HEK293T (cell line): ENCODE results near the gene PDPK1.

Experiments
- CTCF ChIA-PET: fragments of 350-600 bp; formaldehyde crosslinking; extraction: SDS; loops from one replicate; lab custom pipeline; 2021; ENCODE audit warnings: antibody characterized with exemption, inconsistent platforms; lab: Yijun Ruan, JAX
- POLR2A ChIA-PET: fragments of 350-600 bp; formaldehyde crosslinking; extraction: SDS; loops from one replicate; lab custom pipeline; 2020; ENCODE audit warnings: antibody characterized with exemption, inconsistent platforms; lab: Yijun Ruan, JAX
- DNase-seq: peaks from one replicate; pipeline ENCODE4 v3.0.0; 2012; ENCODE audit warnings: mixed read lengths; ENCODE audit errors: extremely low spot score
- ARNT ChIP-seq: fragments of 450-650 bp; IDR thresholded peaks from 2 replicates; pipeline ENCODE4 v1.6.1; 2017; ENCODE audit warnings: mild to moderate bottlenecking
- BHLHE40 ChIP-seq: fragments of 450-650 bp; IDR thresholded peaks from 2 replicates; pipeline ENCODE4 v1.6.1; 2016; ENCODE audit warnings: mild to moderate bottlenecking, moderate library complexity, borderline replicate concordance
- CTBP1 ChIP-seq: fragments of 450-650 bp; IDR thresholded peaks from 2 replicates; pipeline ENCODE4 v1.6.1; 2016; ENCODE audit warnings: borderline replicate concordance
- ELF4 ChIP-seq: fragments of 450-650 bp; IDR thresholded peaks from 2 replicates; pipeline ENCODE4 v1.6.1; 2017; ENCODE audit warnings: antibody characterized with exemption
- FOXA1 ChIP-seq: fragments of 450-650 bp; IDR thresholded peaks from 2 replicates; pipeline ENCODE4 v1.6.1; 2016; ENCODE audit warnings: mild to moderate bottlenecking
- FOXK2 ChIP-seq: fragments of 450-650 bp; IDR thresholded peaks from 2 replicates; pipeline ENCODE4 v1.6.1; 2016; ENCODE audit warnings: mild to moderate bottlenecking
- FOXM1 ChIP-seq: fragments of 450-650 bp; IDR thresholded peaks from 2 replicates; pipeline ENCODE4 v1.6.1; 2017; ENCODE audit warnings: mild to moderate bottlenecking, borderline replicate concordance
- HDGF ChIP-seq: fragments of 450-650 bp; IDR thresholded peaks from 2 replicates; pipeline ENCODE4 v1.6.1; 2017; ENCODE audit warnings: antibody characterized with exemption, borderline replicate concordance
- L3MBTL2 ChIP-seq: fragments of 450-650 bp; conservative IDR thresholded peaks from 2 replicates; pipeline ENCODE4 v1.6.1; 2016; ENCODE audit warnings: mild to moderate bottlenecking
- LEF1 ChIP-seq: fragments of 450-650 bp; IDR thresholded peaks from 2 replicates; pipeline ENCODE4 v1.6.1; 2017; ENCODE audit warnings: mild to moderate bottlenecking, borderline replicate concordance
- NFRKB ChIP-seq: fragments of 450-650 bp; IDR thresholded peaks from 2 replicates; pipeline ENCODE4 v1.6.1; 2016; ENCODE audit warnings: mild to moderate bottlenecking, moderate library complexity
- SP1 ChIP-seq: fragments of 450-650 bp; IDR thresholded peaks from 2 replicates; pipeline ENCODE4 v1.6.1; 2017
- SUZ12 ChIP-seq: fragments of 450-650 bp; IDR thresholded peaks from 2 replicates; pipeline ENCODE4 v1.6.1; 2016; ENCODE audit warnings: mild to moderate bottlenecking
- TARDBP ChIP-seq: fragments of 450-650 bp; IDR thresholded peaks from 2 replicates; pipeline ENCODE4 v1.6.1; 2016
- ZNF384 ChIP-seq: fragments of 450-650 bp; IDR thresholded peaks from 2 replicates; pipeline ENCODE4 v1.6.1; 2016
- TF ChIP-seq, protein P1 (sequence below): fragments of 450-650 bp; IDR thresholded peaks from 2 replicates; pipeline ENCODE4 v1.6.1; 2016

PDPK1 gene

DNA sequence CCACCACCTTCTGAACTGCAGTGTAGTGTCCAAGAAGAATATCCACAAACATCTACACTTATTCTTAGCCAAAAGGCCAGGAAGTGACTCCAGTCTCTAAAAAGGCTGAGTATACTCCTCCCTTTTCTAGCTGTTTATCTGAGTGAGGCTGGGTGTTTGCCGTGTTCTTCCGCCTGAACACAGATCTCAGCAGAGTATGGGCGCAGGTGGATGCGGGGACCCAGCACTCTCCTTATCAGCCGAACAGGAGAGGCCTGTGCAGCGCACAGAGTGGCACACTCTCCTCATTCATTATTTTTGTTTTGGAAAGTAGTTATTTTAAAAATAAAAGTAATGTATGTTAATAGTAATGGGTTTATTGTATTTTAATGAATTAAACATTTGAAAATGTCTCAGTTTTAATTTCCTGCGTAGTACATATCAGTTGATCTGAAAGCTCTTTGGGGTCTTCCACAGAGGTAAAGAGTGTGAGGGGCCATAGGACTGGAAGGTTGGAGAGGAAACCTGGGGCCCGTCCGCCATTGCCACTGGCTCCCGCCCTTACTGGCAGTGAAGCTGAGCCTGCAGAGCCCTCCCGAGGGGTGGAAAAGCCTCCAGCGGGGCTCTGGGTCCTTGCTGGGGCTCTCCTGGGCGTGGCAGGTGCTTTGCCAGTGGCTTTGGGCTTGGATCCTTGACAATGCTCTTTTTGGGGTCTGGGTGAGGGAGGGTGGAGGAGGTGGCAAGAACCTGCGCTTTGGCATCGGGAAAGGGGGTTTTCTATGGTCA, 53.8 kb downstream of the PDPK1 start:
- ChIA-PET CTCF (no interaction called here), POLR2A (no interaction called here)
- TF ChIP-seq LEF1, result no peak
- TF ChIP-seq BHLHE40, result no peak
- TF ChIP-seq FOXA1, result no peak
- no peak for TF ChIP-seq ZNF384
- no peak for TF ChIP-seq SP1
- TF ChIP-seq FOXM1, result no peak
- TF ChIP-seq NFRKB, result no peak
- TF ChIP-seq L3MBTL2, result no peak
- TF ChIP-seq FOXK2, result no peak
- no peak for TF ChIP-seq ARNT
- TF ChIP-seq, protein P1, sequence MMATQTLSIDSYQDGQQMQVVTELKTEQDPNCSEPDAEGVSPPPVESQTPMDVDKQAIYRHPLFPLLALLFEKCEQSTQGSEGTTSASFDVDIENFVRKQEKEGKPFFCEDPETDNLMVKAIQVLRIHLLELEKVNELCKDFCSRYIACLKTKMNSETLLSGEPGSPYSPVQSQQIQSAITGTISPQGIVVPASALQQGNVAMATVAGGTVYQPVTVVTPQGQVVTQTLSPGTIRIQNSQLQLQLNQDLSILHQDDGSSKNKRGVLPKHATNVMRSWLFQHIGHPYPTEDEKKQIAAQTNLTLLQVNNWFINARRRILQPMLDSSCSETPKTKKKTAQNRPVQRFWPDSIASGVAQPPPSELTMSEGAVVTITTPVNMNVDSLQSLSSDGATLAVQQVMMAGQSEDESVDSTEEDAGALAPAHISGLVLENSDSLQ, result no peak
- DNase-seq, result no peak

DNA sequence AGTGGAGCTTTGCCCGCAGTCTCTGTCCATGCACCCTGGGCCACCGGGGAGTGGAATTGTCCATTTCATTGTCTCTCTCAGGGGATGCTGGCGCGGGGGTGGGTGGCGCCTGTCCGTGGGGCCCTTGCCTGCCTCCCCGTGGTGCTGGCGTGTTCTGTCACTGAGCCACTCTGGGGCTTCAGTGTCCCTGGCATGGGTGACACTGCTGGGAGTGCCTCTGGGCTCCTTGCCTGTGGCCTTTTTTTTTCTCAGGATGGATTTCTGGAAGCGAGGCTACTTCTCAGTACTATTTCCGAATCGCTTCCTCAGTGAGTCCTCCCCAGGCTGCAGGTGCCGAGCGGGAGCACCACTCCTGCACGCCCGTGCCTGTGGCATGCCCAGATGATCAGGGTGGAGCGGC, 55.0 kb downstream of the PDPK1 start:
- TF ChIP-seq L3MBTL2, result no peak
- TF ChIP-seq SUZ12, result no peak
- TF ChIP-seq, protein P1, result no peak
- TF ChIP-seq ELF4, result no peak
- DNase-seq, result no peak
- CTCF ChIA-PET, result no interaction called here
- POLR2A ChIA-PET, result no interaction called here

DNA sequence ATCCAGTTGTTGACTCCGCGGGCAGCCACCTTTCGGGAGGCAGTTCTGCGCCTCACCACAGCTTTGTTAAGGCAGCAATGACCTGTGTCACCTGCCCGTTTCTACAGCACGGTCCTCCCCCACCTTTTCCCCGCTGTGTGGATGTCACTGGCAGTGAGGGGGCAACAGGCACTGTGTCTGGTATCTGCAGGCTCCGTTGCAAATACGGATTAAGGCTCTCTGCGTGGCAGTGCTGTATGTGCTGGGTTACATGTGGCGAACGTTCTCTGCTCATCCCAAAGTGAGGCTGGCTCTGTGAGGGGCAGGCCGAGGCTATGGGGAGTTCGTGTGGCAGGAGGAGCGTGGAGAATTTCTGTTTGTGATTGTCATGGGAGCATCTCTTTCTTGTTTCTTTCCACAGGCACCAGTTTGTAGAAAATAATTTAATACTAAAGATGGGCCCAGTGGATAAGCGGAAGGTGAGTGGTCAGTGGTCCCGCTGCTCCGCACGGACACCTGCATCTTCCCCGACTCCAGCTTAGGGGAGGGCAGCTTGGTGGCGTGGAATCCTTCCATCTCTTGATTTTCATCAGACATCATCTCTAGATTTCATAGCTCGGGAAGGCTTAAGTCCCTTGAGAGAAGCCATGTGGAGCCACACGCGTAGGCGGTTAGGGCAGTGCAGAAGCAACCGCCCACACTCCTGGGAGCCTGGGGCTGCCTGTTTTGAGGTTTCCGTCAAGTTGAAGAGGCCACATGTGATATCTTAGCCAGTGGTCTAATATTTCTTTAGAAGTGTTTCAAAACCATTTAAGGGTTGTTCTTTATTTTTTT, 57.8 kb downstream of the PDPK1 start:
- CTCF ChIA-PET, result no interaction called here
- no peak for DNase-seq
- TF ChIP-seq SUZ12 (no peak), LEF1 (no peak), TARDBP (no peak), HDGF (no peak), BHLHE40 (no peak), SP1 (no peak), ELF4 (no peak)
- POLR2A ChIA-PET, result no interaction called here

DNA sequence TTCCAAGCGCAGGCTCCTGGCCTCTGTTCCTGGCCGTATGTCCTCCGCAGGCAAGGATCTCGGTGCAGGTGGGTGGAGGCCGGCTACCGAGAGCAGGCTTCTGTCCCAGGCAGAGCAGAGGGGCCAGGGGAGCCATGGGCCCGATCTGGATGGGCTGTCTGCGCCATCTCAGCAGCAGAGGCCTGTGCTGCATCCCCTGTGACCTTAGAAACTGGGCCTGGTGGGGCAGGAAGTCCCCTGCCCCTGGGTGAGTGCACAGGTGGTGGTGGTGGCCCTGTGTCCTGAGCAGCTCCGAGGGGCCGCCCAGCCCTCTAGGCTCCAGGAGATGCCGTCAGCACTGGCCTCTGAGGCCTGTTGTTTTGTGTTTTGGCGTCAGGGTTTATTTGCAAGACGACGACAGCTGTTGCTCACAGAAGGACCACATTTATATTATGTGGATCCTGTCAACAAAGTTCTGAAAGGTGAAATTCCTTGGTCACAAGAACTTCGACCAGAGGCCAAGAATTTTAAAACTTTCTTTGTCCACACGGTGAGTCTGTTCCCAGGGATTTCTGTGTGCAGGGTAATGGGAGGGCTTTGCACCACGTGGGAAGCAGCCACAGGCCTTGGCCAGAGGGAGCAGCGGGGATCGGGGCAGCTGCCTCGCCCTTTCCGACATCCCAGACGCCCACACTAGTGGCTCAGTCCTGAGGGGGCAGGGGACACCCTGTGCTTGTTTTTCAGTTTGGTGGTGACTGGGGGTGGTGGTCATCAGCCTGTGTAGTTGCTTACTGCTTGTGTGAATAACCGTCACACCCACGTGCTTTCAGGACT, 59.1 kb downstream of the PDPK1 start:
- POLR2A ChIA-PET, result no interaction called here

DNA sequence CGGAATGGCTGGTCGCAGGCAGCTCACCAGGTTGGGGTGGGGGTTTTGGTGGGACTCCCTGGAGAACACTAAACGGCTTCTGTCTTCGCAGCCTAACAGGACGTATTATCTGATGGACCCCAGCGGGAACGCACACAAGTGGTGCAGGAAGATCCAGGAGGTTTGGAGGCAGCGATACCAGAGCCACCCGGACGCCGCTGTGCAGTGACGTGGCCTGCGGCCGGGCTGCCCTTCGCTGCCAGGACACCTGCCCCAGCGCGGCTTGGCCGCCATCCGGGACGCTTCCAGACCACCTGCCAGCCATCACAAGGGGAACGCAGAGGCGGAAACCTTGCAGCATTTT, 59.7 kb downstream of the PDPK1 start:
- DNase-seq, result no peak
- CTCF ChIA-PET, result no interaction called here
- TF ChIP-seq FOXA1, result no peak
- TF ChIP-seq CTBP1, result no peak
- no peak for TF ChIP-seq ELF4
- no peak for TF ChIP-seq FOXM1
- TF ChIP-seq FOXK2, result no peak
- TF ChIP-seq L3MBTL2, result no peak
- TF ChIP-seq, protein P1, result no peak
- TF ChIP-seq SP1, result no peak
- no peak for TF ChIP-seq HDGF
- TF ChIP-seq BHLHE40, result no peak
- no peak for TF ChIP-seq SUZ12
- no peak for TF ChIP-seq ZNF384
- POLR2A ChIA-PET, result no interaction called here

More for the DNA sequence above, 59.1 kb downstream of the PDPK1 start:
- CTCF ChIA-PET, result no interaction called here
- no peak for DNase-seq
- TF ChIP-seq SUZ12 (no peak), LEF1 (no peak), CTBP1 (no peak), NFRKB (no peak)

DNA sequence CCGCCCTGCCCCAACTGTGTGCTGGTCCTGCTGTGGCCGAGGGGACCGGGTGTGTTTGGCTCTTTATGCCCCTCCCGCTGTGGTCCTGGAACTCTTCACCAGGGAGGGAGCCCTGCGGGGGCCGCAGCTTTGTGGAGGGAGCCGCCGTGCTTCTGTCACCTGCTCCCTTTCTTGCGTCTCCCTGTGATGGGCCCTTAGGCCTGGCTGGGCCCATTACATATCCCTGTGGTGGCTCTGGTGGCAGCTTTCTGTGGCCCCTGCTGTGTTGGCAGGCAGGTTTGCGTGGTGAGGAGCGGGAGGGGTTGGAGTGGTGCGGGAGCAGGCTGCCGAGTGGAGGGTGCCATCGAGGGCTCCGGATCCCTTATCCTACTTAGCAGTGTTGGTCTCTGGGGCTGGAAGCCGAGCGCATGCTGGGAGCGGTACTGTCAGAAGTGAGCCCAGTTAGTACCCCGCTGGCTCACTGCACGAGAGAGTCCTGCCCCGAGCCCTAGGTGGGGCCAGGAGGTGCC, 60.4 kb downstream of the PDPK1 start:
- DNase-seq, result no peak
- POLR2A ChIA-PET, result no interaction called here
- CTCF ChIA-PET, result no interaction called here
- no peak for TF ChIP-seq TARDBP
- no peak for TF ChIP-seq SP1
- no peak for TF ChIP-seq SUZ12
- no peak for TF ChIP-seq NFRKB
- TF ChIP-seq FOXM1, result no peak
- no peak for TF ChIP-seq ARNT
- TF ChIP-seq ZNF384, result no peak
- TF ChIP-seq HDGF, result no peak
- TF ChIP-seq ELF4, result no peak
- no peak for TF ChIP-seq BHLHE40
- TF ChIP-seq, protein P1, result no peak
- no peak for TF ChIP-seq CTBP1
- no peak for TF ChIP-seq FOXA1
- TF ChIP-seq FOXK2, result no peak
- TF ChIP-seq L3MBTL2, result no peak
- TF ChIP-seq LEF1, result no peak
